Measurements from ENCODE around the gene ARIH2. TPM values are rescaled to one million over a fixed set of nuclear protein-coding genes. Genes with fewer than 3 reads are reported as not detected.

The ARIH2 gene
- total RNA-seq, 4 donors from 2014 or later: 78.9 to 109 (median 97.5) TPM

GRCh38 chr3:49024449-49024848 is 105.8 kb downstream of the ARIH2 start:
- no peak overlapping the region for H3K4me3 ChIP-seq
- intact Hi-C loops (cut with DNase I): no loop called here
- H3K4me1 ChIP-seq: peaks cover 44 to 73% (median 57%) of the 10 kb centered on the region in 4 donors
- no peak overlapping the region for H3K27ac ChIP-seq (replicated peaks in 1 of 4)
- WGBS: 75% methylated on average over 4 of the region's 5 CpGs
- H3K9me3 ChIP-seq: no peaks in the 10 kb centered on the region
- peaks cover 20 to 54% (median 45%) of the 10 kb centered on the region in 4 donors for H3K36me3 ChIP-seq
- TF ChIP-seq POLR2AphosphoS5 (IDR thresholded peaks at IDR 0.05): no peak
- no peak for TF ChIP-seq CTCF (IDR thresholded peaks at IDR 0.05)
- no peaks in the 10 kb centered on the region for H3K27me3 ChIP-seq
- DNase-seq (ENCODE audit: extremely low spot score): no peak

DNA sequence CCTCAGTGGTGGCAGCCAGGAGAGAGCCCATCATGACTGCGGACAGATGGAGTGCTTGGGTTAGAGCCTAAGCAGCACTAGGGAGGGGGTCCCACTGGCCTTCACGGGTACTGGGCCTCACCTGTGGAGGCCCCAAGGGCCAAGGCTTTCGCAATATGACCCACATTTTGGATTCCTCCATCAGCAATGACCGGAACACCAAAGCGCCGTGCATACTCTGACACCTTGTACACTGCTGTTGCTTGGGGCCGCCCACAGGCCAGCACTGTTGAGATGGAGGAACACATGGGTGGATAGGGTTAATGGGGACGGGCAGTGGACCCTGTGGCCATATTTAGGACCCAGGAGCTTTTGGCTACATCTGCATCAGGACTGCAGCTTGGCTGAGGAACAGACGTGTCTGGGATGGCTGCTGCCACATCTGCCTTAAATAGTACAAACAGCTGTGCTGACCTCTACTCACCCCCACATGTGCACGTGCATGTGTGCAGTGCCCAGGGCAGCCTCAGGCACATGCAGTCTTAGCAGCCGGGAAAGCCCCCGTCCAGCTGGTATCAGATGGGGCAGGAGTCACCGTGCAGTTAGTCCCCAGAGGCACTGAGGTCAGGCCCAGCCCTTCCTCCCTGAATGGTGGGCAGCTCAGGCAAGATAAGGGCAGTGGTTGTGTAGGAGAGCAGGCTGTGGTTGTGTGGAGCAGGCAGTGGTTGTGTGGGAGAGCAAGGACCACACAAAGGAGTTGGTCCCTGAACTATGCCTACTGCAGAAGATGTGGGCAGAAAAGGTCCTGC is 106.6 kb downstream of the ARIH2 start:
- intact Hi-C loops (cut with DNase I): no loop called here
- Histone ChIP-seq H3K27me3 (no peaks in the 10 kb centered on the region), H3K36me3 (peaks cover 20 to 58% (median 48%) of the 10 kb centered on the region in 4 donors), H3K27ac (replicated peaks in 1 of 4) (no peak overlapping the region), H3K4me1 (peaks cover 37 to 66% (median 54%) of the 10 kb centered on the region in 4 donors), H3K9me3 (no peaks in the 10 kb centered on the region), H3K4me3 (no peak overlapping the region)
- 71% methylated on average over 12 of the region's 13 CpGs for WGBS
- no peak for DNase-seq (ENCODE audit: extremely low spot score)
- TF ChIP-seq POLR2A (IDR thresholded peaks at IDR 0.05; ENCODE audit: low read depth) (no peak), CTCF (IDR thresholded peaks at IDR 0.05) (no peak), EP300 (IDR thresholded peaks at IDR 0.05) (no peak), POLR2AphosphoS5 (IDR thresholded peaks at IDR 0.05) (no peak)

GRCh38 chr3:49025793-49026520 is 107.3 kb downstream of the ARIH2 start:
- H3K9me3 ChIP-seq: no peaks in the 10 kb centered on the region
- WGBS: 92% methylated on average over 5 of the region's 8 CpGs
- H3K4me1 ChIP-seq: peaks cover 31 to 58% (median 47%) of the 10 kb centered on the region in 4 donors
- peaks cover 20 to 66% (median 56%) of the 10 kb centered on the region in 4 donors for H3K36me3 ChIP-seq
- TF ChIP-seq POLR2A (IDR thresholded peaks at IDR 0.05; ENCODE audit: low read depth) (no peak), CTCF (IDR thresholded peaks at IDR 0.05) (no peak), EP300 (IDR thresholded peaks at IDR 0.05) (no peak), POLR2AphosphoS5 (IDR thresholded peaks at IDR 0.05) (no peak)
- no peak for DNase-seq (ENCODE audit: extremely low spot score)
- no peaks in the 10 kb centered on the region for H3K27me3 ChIP-seq
- H3K4me3 ChIP-seq: no peak overlapping the region
- H3K27ac ChIP-seq (replicated peaks in 1 of 4): no peak overlapping the region
- intact Hi-C loops (cut with DNase I): no loop called here

- Histone ChIP-seq H3K27ac (replicated peaks in 1 of 4) (no peak overlapping the region), H3K9me3 (no peaks in the 10 kb centered on the region), H3K36me3 (peaks cover 20 to 72% (median 62%) of the 10 kb centered on the region in 4 donors), H3K4me3 (no peak overlapping the region), H3K27me3 (no peaks in the 10 kb centered on the region), H3K4me1 (peaks cover 31 to 58% (median 47%) of the 10 kb centered on the region in 4 donors)
- no peak for DNase-seq (ENCODE audit: extremely low spot score)
- 100% methylated on average over 2 of the region's 3 CpGs for WGBS
- TF ChIP-seq EP300 (IDR thresholded peaks at IDR 0.05) (no peak), POLR2A (IDR thresholded peaks at IDR 0.05; ENCODE audit: low read depth) (no peak), CTCF (IDR thresholded peaks at IDR 0.05) (no peak), POLR2AphosphoS5 (IDR thresholded peaks at IDR 0.05) (no peak)
- intact Hi-C loops (cut with DNase I): no loop called here
Observed at GRCh38 chr3:49026536-49026935, 107.9 kb downstream of the ARIH2 start.

Measured in esophagus muscularis mucosa (tissue), 4 donors.